NCI-H2227 treated with DMSO at 0.1 percent for 48 hours (cell line): Measurements from ENCODE around the gene KIRREL2.

Experiments
- DNase-seq: peaks from one replicate; lab custom pipeline; 2025; lab: John Stamatoyannopoulos, UW

Gene KIRREL2

GRCh38 chr19:35844482-35845214 is 12.1 kb upstream of the KIRREL2 start:
- DNase-seq = no peak

GRCh38 chr19:35845215-35846037 is 11.3 kb upstream of the KIRREL2 start:
- peak; percentile 59 for DNase-seq

- DNase-seq = peak; percentile 70
Observed at GRCh38 chr19:35846038-35846668, 10.6 kb upstream of the KIRREL2 start.

GRCh38 chr19:35847911-35848310 is 8.8 kb upstream of the KIRREL2 start:
- no peak for DNase-seq

GRCh38 chr19:35848486-35848885 is 8.2 kb upstream of the KIRREL2 start:
- DNase-seq = no peak

GRCh38 chr19:35848919-35849505 is 7.7 kb upstream of the KIRREL2 start:
- DNase-seq = no peak

GRCh38 chr19:35851213-35852028 is 5.3 kb upstream of the KIRREL2 start:
- DNase-seq = no peak

- DNase-seq = no peak
Observed at GRCh38 chr19:35852029-35852780, 4.5 kb upstream of the KIRREL2 start, which contains the start of gene NPHS1. NPHS1 (minus strand) TSS chr19:35852504; CDS start chr19:35851837, 667 bp downstream.

GRCh38 chr19:35853038-35853756 is 3.5 kb upstream of the KIRREL2 start:
- no peak for DNase-seq

GRCh38 chr19:35858311-35858710 is 1.6 kb downstream of the KIRREL2 start:
- DNase-seq = no peak

- no peak for DNase-seq
Observed at GRCh38 chr19:35859414-35859813, 2.7 kb downstream of the KIRREL2 start.

- no peak for DNase-seq
Observed at GRCh38 chr19:35860436-35860817, 3.7 kb downstream of the KIRREL2 start.

- no peak for DNase-seq
Observed at GRCh38 chr19:35860818-35861639, 4.3 kb downstream of the KIRREL2 start.

GRCh38 chr19:35861640-35862160 is 5.0 kb downstream of the KIRREL2 start:
- no peak for DNase-seq

- no peak for DNase-seq
Observed at GRCh38 chr19:35862528-35862927, 5.8 kb downstream of the KIRREL2 start.

- no peak for DNase-seq
Observed at GRCh38 chr19:35863018-35863417, 6.3 kb downstream of the KIRREL2 start.

- peak; percentile 98 for DNase-seq
Observed at GRCh38 chr19:35868172-35868822, 11.6 kb downstream of the KIRREL2 start, which contains the start of gene APLP1. APLP1 (plus strand) TSS chr19:35868574; CDS start chr19:35868637, 63 bp downstream.

- no peak for DNase-seq
Observed at GRCh38 chr19:35868823-35869326, 12.2 kb downstream of the KIRREL2 start.
